T-helper 2 cell treated with Interferon-gamma antibody and Interleukin-4, amounts not matched to agents 100 ng/mL and 5 ng/mL, for 36 hours (primary cell): ENCODE results near the gene OVOL2. TPM values are rescaled to one million over a fixed set of nuclear protein-coding genes. Genes with fewer than 3 reads are reported as not detected.

Source experiments
- intact Hi-C: fragments of 100-400 bp; cut with micrococcal nuclease; formaldehyde crosslinking; loops from one replicate; pipeline ENCODE4 v1.15.1; 2023
- total RNA-seq: library from RNA; stranded (reverse); gene quantifications from 2 replicates; pipeline ENCODE4 v1.2.3, GENCODE V29; 2022

Gene OVOL2
- total RNA-seq, 1 donor from 2014 or later: not detected

DNA sequence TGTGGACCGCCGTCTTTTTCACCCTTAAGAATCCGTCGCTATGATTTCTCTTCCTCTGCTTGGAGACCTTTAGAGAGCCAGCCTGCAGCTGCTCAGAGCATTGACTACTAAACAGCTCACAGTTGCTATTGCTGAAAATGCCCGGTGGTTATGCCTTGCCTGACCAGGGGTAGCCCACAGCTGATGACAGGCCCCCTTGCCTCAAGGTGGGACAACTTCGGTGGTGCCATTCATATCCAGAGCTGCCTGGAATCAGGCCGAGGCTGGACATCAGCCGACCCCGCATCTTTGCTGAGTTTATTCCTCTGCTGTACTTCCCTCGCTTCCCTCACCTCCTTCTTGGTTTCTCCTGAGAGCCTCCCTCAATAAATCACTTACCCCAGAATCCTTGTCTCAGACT lies 39.6 kb downstream of the OVOL2 start:
- intact Hi-C loops: no loop called here

DNA sequence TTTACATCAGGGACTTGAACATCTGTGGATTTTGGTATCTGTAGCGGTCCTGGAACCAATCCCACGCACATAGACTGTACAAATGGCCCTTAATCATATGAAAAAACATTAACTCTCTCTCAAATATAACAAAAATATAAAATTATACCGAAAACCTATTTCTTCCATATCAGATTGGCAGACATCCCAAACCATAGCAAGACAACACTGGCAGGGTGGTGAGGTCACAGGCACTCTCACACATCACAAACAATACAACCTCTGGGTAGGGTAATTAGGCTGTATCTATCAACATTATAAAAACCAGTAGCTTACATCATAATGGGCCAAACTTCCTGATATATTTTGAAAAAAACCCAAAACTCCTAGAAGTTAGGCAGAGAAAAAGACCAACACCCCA lies 40.9 kb downstream of the OVOL2 start:
- intact Hi-C loops: no loop called here

- intact Hi-C loops: no loop called here
These were observed 43.3 kb downstream of the OVOL2 start for GRCh38 chr20:18014411-18014810.

DNA sequence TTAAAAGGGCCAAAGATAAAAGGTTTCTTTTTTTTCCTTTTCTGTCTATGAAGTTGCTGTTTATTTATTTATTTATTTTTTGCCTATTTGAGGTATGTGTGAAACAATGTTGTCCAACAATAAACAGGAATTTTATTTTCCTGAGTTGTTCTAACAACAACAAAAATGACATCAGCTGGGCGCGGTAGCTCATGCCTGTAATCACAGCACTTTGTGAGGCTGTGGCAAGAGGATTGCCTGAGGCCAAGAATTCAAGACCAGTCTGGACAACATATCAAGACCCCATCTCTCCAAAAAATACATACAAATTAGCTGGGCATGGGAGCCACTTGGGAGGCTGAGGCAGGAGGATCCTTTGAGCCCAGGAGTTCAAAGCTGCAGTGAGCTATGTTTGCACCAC lies 44.8 kb downstream of the OVOL2 start:
- intact Hi-C loops: no loop called here

DNA sequence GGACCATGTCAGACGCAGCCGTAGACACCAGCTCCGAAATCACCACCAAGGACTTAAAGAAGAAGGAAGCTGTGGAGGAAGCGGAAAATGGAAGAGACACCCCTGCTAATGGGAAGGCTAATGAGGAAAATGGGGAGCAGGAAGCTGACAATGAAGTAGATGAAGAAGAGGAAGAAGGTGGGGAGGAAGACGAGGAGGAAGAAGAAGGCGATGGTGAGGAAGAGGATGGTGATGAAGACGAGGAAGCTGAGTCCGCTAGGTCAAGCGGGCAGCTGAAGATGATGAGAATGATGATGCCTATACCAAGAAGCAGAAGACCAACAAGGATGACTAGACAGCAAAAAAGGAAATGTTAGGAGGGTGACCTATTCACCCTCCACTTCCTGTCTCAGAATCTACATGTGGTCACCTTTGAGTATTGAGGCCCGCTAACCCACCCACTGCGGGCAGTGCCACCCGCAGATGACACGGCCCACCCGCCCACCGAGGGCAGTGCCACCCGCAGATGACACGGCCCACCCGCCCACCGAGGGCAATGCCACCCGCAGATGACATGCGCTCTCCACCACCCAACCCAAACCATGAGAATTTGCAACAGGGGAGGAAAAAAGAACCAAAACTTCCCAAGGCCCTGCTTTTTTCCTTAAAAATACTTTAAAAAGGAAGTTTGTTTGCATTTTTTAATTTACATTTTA lies 45.6 kb downstream of the OVOL2 start:
- intact Hi-C loops: no loop called here

- intact Hi-C loops: no loop called here
These were observed 46.2 kb downstream of the OVOL2 start for GRCh38 chr20:18011482-18011881.

GRCh38 chr20:18009116-18009515 lies 48.6 kb downstream of the OVOL2 start:
- intact Hi-C loops: no loop called here

- intact Hi-C loops: no loop called here
These were observed 50.0 kb downstream of the OVOL2 start for GRCh38 chr20:18007534-18008292.

- intact Hi-C loops: no loop called here
These were observed 51.0 kb downstream of the OVOL2 start for GRCh38 chr20:18006684-18007083.

DNA sequence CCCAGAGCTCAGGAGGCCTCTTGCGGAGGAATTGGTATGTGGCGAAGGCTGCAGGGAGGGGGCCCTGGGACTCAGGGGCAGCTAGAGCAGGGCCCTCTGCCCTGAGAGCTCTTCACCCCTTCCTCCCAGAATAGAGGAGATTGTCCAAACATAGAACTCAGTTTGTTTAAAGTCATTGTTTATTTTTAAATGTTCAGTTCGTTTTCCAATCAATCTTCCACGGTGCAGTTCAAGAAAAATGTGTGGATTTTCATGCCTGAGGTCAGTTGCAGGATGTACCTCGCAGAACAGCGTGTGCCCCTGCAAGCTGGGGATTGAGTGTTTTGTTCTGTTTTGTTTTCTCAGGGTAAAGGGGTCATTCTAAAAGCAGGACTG lies 51.7 kb downstream of the OVOL2 start:
- intact Hi-C loops: no loop called here

- intact Hi-C loops: no loop called here
These were observed 52.3 kb downstream of the OVOL2 start for GRCh38 chr20:18005170-18005989.

DNA sequence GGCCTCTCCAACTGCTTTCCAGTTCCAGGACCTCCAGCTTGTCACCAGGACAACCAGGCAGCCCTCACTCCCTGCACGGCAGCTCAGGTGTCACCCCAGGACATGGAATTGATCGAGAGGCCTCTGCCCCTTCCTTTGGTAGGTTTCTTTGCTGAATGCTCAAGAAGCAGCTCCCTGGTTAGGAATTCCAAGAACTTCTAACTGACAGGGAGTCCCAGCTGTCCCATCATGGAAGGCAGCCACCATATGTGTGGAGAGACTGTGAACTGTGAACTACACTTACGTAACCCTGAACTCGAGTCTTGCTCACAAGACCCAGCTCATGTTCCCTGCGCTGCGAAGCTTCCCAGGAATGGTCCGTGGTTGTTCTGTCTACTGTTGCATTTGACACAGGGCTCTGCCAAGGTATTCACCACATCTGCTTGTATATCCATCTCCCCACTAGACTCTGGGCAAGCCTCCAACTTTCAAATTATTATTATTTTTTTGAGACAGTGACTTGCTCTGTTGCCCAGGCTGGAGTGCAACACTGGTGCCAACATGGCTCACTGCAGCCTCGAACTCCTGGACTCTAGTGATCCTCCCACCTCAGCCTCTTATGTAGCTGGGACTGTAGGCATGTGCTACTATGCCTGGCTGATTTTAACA lies 53.2 kb downstream of the OVOL2 start:
- intact Hi-C loops: no loop called here

GRCh38 chr20:18003897-18004296 lies 53.8 kb downstream of the OVOL2 start:
- intact Hi-C loops: no loop called here

- intact Hi-C loops: no loop called here
These were observed 56.4 kb downstream of the OVOL2 start for GRCh38 chr20:18001131-18001921.

GRCh38 chr20:17999566-17999965 lies 58.1 kb downstream of the OVOL2 start:
- intact Hi-C loops: loop anchor here (5.0 kb wide), 2 partner anchors 42 to 102 kb away; no protein-coding TSS in a partner anchor

DNA sequence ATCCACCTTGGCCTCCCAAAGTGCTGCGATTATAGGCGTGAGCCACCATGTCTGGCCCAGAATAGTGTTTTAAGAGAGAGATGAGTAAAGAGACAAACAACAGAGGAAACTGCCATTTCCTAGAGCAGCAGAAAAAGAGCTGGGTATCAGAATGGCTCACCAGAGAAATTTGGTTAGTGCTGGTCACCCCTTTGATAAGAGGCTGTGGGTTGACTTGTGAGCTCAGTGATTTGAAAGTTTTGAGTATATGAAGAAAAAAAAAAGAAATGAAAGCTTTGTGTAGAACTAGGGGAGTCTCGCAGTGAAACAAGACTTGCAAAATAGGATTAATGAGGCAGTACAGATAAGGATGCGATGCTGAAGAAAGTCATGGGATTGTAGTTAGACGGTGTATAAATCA lies 59.3 kb downstream of the OVOL2 start:
- intact Hi-C loops: loop anchor here (5.0 kb wide), 2 partner anchors 41 to 101 kb away; no protein-coding TSS in a partner anchor

DNA sequence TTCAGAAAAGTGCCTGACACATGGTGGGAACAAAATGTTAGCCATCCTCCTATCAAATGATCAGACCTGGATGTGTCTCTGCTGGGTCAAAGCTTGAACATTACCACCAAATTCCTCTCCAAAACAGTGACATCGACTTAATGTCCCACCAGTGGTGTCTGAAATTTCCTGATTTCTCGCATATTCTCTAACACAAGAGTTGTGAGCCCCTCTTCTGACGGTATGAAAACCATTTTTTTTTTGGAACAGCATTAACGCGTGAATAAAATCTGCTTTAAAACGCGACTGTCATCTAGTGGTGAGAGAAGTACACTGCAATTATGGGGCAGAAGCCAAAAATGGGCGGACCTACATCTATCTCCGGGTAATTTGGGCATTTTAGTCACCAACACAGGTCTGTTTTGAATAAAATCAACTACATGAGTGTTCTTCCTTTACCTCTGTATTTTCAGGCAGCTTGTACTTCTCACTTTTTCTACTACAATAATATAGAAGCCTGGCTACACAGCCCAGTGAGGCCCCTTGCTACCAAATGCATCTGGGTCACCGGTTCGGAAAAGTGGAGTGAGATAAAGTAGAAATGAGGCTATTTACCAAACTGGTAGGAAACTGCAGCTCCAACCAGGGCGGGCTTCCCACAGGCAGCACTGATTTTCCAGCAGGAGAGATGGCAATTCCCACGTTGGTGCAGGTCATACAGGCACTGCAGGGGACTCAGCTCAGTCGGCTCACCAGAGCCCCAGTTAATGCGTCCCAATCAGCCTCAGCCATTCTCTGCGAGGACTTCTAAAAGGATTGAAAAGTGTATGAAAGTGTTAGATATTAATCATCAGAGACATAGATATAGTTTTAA lies 61.5 kb downstream of the OVOL2 start:
- intact Hi-C loops: loop anchor here (1.0 to 5.0 kb wide), 6 partner anchors 30 to 491 kb away; partner anchors contain the start of gene RRBP1

GRCh38 chr20:17993546-17993945 lies 64.2 kb downstream of the OVOL2 start:
- intact Hi-C loops: no loop called here

DNA sequence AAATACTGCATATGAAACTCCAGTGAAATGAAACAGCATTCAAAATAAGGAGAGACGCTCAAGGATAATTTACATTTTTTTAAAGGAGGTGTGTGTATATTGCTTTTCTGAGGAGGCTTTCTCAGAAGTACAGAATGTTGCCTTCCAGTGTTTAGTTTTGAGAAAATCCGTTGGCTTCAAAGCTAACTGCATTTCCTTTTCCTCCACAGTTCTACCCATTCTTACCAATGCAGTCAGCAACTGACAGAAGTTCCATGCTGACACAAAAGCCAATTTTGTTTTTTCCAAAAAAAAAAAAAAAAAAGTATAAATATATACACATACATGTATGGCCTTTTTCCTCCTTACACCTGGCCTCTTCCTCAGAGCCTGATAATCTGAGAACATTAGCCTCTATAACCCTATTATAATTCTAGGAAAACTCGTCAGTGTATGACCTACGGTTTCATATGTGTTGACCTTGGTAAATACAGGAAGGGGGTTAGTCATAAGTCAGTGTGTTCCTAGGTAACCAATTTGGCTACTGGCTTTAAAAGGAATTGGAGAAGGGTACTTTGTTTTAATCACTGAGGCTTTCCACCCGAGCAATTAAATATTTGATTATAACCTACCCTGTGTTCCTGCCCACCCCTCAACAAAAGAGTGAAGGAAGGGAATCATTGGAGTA lies 64.7 kb downstream of the OVOL2 start:
- intact Hi-C loops: loop anchor here (1.0 kb wide), 1 partner anchor 24 kb away; the partner anchor contains the start of gene MGME1
